IPS DF 6.9 (cell line): ENCODE measurements around the gene C1QTNF8.

Experiments
- DNase-seq: peaks from one replicate; pipeline ENCODE4 v3.0.0-alpha.2; 2013; ENCODE audit warnings: low read depth, low spot score
- H3K27ac ChIP-seq: one replicate; pipeline ENCODE4 v1.5.1; 2013; ENCODE audit warnings: low read length, control low read depth
- H3K27me3 ChIP-seq: 2 replicates; pipeline ENCODE4 v1.6.1; 2013; ENCODE audit warnings: mild to moderate bottlenecking, low read length; ENCODE audit not compliant: control insufficient read depth, insufficient read depth
- H3K36me3 ChIP-seq: 2 replicates; pipeline ENCODE4 v1.6.1; 2013; ENCODE audit warnings: low read length; ENCODE audit not compliant: control insufficient read depth, insufficient read depth
- H3K4me1 ChIP-seq: 2 replicates; pipeline ENCODE4 v1.6.1; 2013; ENCODE audit warnings: low read length; ENCODE audit not compliant: control insufficient read depth, insufficient read depth
- H3K4me3 ChIP-seq: 2 replicates; pipeline ENCODE4 v1.5.1; 2013; ENCODE audit warnings: mild to moderate bottlenecking, low read length
- H3K9me3 ChIP-seq: 2 replicates; pipeline ENCODE4 v1.6.1; 2013; ENCODE audit warnings: low read length, inconsistent platforms; ENCODE audit not compliant: control insufficient read depth, insufficient read depth
- WGBS: extraction: QIAGEN DNeasy Blood & Tissue Kit; methylation state at CpG from one replicate; pipeline ENCODE4 v1.1.7; 2013; ENCODE audit warnings: mixed read lengths, missing lambda C conversion rate; ENCODE audit not compliant: insufficient read length, insufficient coverage; 5-methylcytosine and 5-hydroxymethylcytosine counted together

C1QTNF8 gene

DNA sequence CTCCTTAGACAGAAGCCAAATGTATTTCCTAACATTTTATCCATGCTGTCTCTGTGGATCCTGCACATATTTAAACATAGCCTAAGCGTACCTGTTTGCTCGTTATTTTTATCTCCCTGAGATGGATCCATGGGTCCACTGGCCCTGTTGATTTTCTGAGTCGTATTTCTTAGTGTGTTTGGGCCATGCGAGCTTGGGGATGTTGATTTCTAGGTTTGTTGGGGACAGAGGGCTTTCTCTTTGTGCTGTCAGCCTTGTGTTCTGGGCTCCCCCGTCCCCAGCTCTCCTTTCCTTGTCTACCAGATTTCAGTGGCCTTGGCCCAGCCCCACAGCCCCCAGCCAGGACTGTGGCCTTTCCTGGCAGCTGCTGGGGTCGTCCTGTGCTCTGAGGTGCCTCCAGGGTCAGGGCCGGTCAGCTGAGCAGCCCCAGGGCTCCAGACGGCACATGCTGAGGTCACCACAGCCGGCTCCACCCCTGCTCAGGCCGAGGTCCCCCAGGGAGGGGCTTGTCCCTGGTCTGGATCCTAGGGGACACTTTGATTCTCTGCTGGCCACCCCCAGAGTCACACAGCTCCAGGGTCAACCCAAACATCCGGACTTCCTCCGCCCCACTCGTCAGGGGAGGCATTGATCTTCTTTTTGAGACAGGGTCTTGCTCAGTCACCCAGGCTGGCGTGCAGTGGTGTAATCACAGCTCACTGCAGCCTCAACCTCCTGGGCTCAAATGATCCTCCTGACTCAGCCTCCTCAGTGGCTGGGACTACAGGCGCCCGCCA lies 19.1 kb downstream of the C1QTNF8 start:
- H3K27ac ChIP-seq, result no peak overlapping the region
- no peaks in the 10 kb centered on the region; the same call in 1 of the 2 replicates for H3K27me3 ChIP-seq
- H3K4me3 ChIP-seq, result no peak overlapping the region
- no peaks in the 10 kb centered on the region for H3K9me3 ChIP-seq
- no CpG with 5 or more reads among the region's 16 CpGs for WGBS
- no peaks in the 10 kb centered on the region for H3K36me3 ChIP-seq
- DNase-seq, result no peak
- no peaks in the 10 kb centered on the region; the same call in 1 of the 2 replicates for H3K4me1 ChIP-seq

DNA sequence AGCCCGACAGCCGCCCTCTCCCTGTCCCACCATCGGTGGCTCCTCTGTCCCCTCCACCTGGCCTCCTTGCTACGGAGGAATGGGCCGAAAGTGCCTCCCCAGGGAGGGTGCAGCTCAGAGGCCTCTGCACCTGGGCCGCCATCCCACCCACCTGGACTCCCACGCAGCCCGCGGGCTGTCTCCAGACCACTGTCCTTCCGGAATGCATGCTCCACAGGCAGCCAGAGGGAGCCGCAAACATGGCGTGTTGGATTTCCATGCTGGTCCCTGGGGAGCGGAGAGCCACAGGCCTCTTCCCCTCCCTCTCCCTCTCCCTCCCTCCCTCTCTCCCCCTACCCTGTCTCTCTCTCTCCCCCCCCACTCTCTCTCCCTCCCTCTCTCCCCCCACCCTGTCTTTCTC lies 20.5 kb downstream of the C1QTNF8 start:
- Histone ChIP-seq H3K4me1 (peaks cover 2% of the 10 kb centered on the region; the same call in 1 of the 2 replicates), H3K9me3 (no peaks in the 10 kb centered on the region), H3K27me3 (no peaks in the 10 kb centered on the region; the same call in 1 of the 2 replicates), H3K36me3 (no peaks in the 10 kb centered on the region), H3K27ac (no peak overlapping the region), H3K4me3 (no peak overlapping the region)
- no peak for DNase-seq
- WGBS, result no CpG with 5 or more reads among the region's 13 CpGs

DNA sequence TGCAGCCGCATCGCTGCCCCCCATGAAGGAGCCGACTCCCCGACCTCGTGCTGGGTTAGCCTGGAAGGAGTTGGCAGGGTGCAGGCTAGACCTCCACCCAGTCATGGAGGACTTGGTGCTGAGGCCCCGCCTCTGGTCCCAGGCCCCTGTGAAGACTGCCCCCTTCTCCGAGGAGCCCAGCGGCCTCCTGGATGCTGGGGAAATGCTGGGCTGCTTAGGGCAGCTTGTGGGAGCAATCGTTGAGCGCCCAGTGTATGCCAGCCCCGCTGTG lies 21.7 kb downstream of the C1QTNF8 start:
- Histone ChIP-seq H3K27me3 (no peaks in the 10 kb centered on the region; the same call in 1 of the 2 replicates), H3K9me3 (no peaks in the 10 kb centered on the region), H3K4me1 (peaks cover 7% of the 10 kb centered on the region; the same call in 1 of the 2 replicates), H3K4me3 (no peak overlapping the region), H3K27ac (no peak overlapping the region), H3K36me3 (no peaks in the 10 kb centered on the region)
- WGBS, result no CpG with 5 or more reads among the region's 11 CpGs
- no peak for DNase-seq

DNA sequence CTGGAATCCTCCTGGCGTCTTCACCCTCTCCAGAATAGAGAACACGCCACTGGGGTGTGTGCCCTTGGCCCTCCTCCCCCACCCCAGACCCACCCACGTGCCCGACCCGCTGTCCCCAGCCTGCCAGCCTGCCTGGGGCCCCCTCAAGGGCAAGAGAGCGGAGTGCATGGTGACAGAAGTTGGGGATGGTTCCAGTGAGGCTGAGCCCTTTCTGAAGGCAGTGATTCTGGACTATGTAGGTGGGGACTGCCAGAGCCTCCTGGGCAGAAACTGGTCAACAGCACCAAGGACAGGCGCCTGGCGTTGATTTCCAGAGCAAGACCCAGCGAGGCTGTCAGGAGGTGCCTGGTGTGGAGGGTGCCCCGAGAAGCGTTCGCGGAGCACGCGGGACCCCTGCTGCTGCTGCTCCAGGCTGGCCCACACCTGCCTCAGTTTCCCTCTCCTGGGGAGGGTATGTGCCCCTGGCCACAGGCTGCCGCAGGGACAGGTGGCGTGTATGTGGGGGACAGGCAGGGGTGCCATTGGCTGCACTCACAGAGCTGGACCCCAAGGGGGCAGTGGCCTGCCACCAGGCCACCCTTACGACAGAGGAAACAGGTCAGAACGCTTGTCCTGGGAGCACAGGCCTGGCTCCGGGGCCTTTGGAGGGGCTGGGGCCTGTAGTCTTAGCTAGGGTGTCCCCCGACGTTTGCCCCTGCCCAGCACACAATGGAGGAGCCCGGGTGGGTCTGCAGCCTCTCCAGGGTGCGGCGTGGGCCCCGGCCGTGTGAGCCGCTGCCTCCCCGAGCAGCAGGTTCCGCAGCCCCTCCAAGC lies 22.3 kb downstream of the C1QTNF8 start:
- no CpG with 5 or more reads among the region's 30 CpGs for WGBS
- no peaks in the 10 kb centered on the region; the same call in 1 of the 2 replicates for H3K27me3 ChIP-seq
- H3K9me3 ChIP-seq, result no peaks in the 10 kb centered on the region
- H3K27ac ChIP-seq, result no peak overlapping the region
- H3K4me3 ChIP-seq, result no peak overlapping the region
- H3K36me3 ChIP-seq, result no peaks in the 10 kb centered on the region
- peaks cover 7% of the 10 kb centered on the region; the same call in 1 of the 2 replicates for H3K4me1 ChIP-seq
- DNase-seq, result no peak

DNA sequence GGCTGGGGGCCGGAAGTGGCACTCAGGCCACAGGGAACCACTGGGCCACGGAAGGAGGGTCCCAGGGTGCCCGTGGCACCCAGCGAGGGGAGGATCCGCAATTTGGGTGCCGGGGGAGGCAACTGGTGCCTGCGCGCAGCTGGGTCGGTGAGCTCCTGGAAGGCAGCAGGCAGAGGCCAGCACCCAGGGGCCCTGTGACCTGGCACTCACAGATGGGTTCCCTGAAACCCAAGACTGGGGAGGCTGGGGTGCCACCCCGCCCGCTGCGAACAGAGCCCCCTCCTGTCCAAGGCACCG lies 22.8 kb downstream of the C1QTNF8 start:
- no peak overlapping the region for H3K4me3 ChIP-seq
- H3K36me3 ChIP-seq, result no peaks in the 10 kb centered on the region
- H3K27ac ChIP-seq, result no peak overlapping the region
- no peak for DNase-seq
- H3K9me3 ChIP-seq, result no peaks in the 10 kb centered on the region
- peaks cover 7% of the 10 kb centered on the region; the same call in 1 of the 2 replicates for H3K4me1 ChIP-seq
- WGBS, result no CpG with 5 or more reads among the region's 13 CpGs
- no peaks in the 10 kb centered on the region; the same call in 1 of the 2 replicates for H3K27me3 ChIP-seq

DNA sequence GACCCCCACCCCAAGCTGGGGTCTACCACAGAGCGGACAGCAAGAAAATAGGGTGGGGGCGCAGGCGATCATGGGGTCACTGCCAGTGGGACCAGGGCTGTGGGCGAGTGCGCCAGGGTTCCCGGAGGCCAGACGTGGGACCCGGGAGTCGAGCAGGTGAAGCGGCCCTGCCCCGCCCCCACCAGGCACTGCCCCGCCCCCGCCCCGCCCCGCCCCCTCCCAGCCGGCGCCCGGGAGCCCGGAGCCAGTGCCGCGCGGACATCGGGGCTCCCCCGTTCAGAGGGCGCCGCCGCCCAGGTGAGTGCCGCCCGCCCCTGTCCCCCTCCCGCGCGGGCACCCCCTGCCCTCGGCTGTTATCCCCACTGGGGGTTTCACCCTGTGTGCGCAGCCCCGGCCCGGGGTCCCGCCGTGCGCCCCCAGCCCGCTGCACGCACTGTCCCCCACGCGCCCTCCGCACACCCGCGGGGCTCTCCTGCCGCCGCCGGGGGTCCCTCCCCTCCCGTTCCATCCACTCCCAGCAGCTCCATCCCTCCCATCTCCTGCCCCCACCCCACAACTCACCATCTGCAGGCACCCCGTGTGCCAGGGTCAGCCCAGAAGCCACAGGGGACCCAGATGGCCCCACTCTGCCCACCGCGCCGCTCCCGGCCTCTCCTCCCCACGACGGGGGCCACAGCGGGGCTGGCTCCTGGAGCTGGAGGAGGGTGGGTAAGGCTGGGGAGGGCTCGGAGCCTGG lies 23.4 kb downstream of the C1QTNF8 start, which contains the start of gene SSTR5:
Gene SSTR5 (plus strand): TSS at position 222 of the 736 bp plus-strand sequence. CDS start 6,122 bp downstream, outside the sequence.
- Histone ChIP-seq H3K27ac (no peak within 1 kb of the TSS), H3K27me3 (no peaks in the 10 kb centered on the region; the same call in 1 of the 2 replicates), H3K4me3 (peak within 1 kb of the TSS; percentile 46; the same call in 1 of the 2 replicates), H3K9me3 (no peaks in the 10 kb centered on the region), H3K36me3 (no peaks in the 10 kb centered on the region), H3K4me1 (peaks cover 7% of the 10 kb centered on the region; the same call in 1 of the 2 replicates)
- DNase-seq, result no peak
- WGBS, result no CpG with 5 or more reads among the region's 59 CpGs

DNA sequence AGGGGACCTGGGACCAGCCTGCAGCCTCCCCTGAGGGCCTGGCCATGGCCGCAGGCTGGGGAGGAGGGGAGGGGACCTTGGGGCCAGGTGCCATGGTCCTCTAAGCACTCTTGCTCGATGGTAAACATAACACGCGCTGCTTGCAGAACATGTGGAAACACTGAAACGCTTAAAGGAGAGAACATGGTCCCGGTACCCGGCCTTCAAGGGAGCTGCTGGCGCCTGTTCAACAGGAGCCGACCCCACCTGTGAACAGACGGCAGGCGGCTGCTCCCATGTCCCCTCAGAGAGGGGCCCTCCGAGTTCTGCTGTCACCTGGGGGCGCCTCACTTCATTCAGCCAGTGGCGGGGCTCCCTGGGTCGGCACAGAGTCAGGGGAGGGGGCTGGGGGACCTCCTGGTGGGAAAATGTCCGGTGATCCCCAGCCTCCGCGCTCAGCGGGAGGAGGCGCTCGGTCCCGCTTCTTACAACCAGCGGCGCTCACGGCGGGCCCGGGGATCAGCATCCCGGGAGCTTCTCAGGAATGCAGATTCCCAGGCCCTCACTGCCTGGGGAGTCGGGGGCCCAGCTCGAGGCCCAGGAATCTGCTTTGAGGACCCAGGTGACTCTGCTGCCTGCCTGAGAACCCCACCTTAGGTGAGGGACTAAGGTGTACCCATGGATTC lies 24.4 kb downstream of the C1QTNF8 start:
- Histone ChIP-seq H3K4me1 (peaks cover 7% of the 10 kb centered on the region; the same call in 1 of the 2 replicates), H3K36me3 (no peaks in the 10 kb centered on the region), H3K27me3 (no peaks in the 10 kb centered on the region; the same call in 1 of the 2 replicates), H3K4me3 (no peak overlapping the region), H3K27ac (no peak overlapping the region), H3K9me3 (no peaks in the 10 kb centered on the region)
- WGBS, result no CpG with 5 or more reads among the region's 30 CpGs
- no peak for DNase-seq

DNA sequence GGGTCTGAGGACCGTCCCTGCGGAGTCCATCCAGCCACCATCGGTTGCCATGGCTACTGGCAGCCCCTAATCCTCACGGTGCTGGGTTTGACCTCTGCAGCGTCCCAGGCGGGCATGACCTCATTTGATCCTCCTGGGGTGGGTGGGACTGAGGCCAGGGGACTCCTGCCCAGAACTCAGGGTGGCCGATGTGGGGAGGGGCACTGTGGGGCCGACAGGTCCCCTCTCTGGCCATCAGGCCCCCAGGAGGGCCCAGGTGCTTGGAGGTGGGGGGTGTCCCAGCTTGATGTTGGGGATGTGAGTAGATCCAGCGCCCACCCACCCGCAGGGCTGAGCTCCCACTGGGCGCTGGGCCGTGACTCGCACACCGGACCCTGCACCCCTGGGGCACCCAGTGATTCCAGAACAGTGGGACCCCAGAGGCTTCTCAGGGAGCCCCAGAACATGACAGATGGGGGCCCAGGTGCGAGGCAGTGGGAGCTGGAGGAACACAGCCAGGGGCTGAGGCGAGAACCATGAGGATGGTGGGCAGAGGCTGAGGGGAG lies 25.1 kb downstream of the C1QTNF8 start:
- WGBS, result no CpG with 5 or more reads among the region's 16 CpGs
- no peak for DNase-seq
- no peaks in the 10 kb centered on the region for H3K36me3 ChIP-seq
- no peak overlapping the region for H3K4me3 ChIP-seq
- H3K9me3 ChIP-seq, result no peaks in the 10 kb centered on the region
- H3K27ac ChIP-seq, result no peak overlapping the region
- no peaks in the 10 kb centered on the region; the same call in 1 of the 2 replicates for H3K27me3 ChIP-seq
- H3K4me1 ChIP-seq, result peaks cover 7% of the 10 kb centered on the region; the same call in 1 of the 2 replicates

DNA sequence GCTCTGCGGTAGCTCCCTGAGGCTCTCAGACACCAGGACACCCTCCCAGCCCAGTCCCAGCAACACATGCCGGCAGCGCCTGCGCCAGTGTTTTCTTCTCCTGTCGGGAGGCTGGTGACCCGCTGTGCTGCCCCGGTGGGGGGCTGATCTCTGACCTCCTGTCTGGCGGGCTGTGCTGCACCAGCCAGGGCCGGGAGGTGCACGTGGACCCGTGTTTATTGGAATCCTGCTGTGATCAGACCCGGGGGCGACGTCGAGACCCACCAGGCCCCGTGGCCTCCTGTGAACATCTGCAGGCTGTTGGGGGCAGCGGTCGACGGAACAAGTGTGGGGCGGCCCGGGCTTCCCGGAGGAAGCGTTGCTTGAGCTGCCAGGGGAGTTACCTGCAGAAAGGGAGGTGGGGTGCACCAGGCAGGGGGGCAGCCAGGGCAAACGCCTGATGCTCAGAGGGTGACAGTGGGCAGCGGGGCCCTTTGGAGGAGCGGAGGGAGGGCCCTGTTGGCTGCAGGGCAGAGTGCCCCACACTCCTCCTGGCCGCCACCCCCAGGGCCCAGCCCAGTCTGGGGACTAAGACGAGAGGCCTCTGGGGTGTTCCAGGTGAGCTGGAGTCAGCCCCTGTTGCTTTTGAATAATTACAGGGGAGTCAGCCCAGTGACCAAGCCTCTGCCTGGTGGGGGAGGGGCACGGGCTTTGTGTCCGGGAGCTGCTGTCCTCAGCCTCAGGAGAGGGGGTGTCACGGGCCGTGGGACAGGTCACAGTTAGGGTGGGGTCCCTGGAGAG lies 25.8 kb downstream of the C1QTNF8 start:
- DNase-seq, result no peak
- Histone ChIP-seq H3K9me3 (no peaks in the 10 kb centered on the region), H3K27ac (no peak overlapping the region), H3K27me3 (no peaks in the 10 kb centered on the region; the same call in 1 of the 2 replicates), H3K4me1 (peaks cover 7% of the 10 kb centered on the region; the same call in 1 of the 2 replicates), H3K4me3 (no peak overlapping the region), H3K36me3 (no peaks in the 10 kb centered on the region)
- WGBS, result no CpG with 5 or more reads among the region's 32 CpGs
